Keratinocyte (primary cell): Measurements from ENCODE around the gene CFAP70. TPM values are rescaled to one million over a fixed set of nuclear protein-coding genes. Genes with fewer than 3 reads are reported as not detected.
A peak's percentile ranks its signal among the peaks of the same experiment; 100 is the strongest.

Source experiments
- DNase-seq: peaks from one replicate; pipeline ENCODE4 v3.0.0-alpha.2; 2011; ENCODE audit warnings: low read depth, missing footprints, low spot score
- FAIRE-seq: peaks from 2 replicates; lab custom pipeline; 2011; peaks lifted over from hg19 to GRCh38; lab: Jason Lieb, UNC
- H2AFZ ChIP-seq: 2 replicates; pipeline ENCODE4 v1.6.0; 2012; ENCODE audit warnings: low read length, control low read depth, inconsistent platforms; ENCODE audit not compliant: control insufficient read depth
- H3K27ac ChIP-seq: 2 replicates; pipeline ENCODE4 v1.5.1; 2011; ENCODE audit warnings: low read length; ENCODE audit not compliant: control insufficient read depth, insufficient read depth
- H3K27me3 ChIP-seq: 3 replicates; pipeline ENCODE4 v1.6.0; 2011; ENCODE audit warnings: low read length; ENCODE audit not compliant: control insufficient read depth, insufficient read depth; ENCODE audit errors: extremely low read depth
- H3K36me3 ChIP-seq, 2 experiments: 2 replicates in 1 of 2; 3 replicates in 1 of 2; pipeline ENCODE4 v1.5.1; 2011; ENCODE audit warnings: low read length in 2 of 2, mild to moderate bottlenecking in 1 of 2; ENCODE audit not compliant: control insufficient read depth in 2 of 2, insufficient read depth in 2 of 2; ENCODE audit errors: extremely low read depth in 1 of 2
- H3K4me1 ChIP-seq: 3 replicates; pipeline ENCODE4 v1.5.1; 2011; ENCODE audit warnings: low read length; ENCODE audit not compliant: control insufficient read depth, insufficient read depth; ENCODE audit errors: extremely low read depth
- H3K4me2 ChIP-seq: 3 replicates; pipeline ENCODE4 v1.6.0; 2011; ENCODE audit warnings: low read depth, low read length; ENCODE audit not compliant: control insufficient read depth, insufficient read depth; ENCODE audit errors: extremely low read depth
- H3K4me3 ChIP-seq, 3 experiments: fragments of 200-600 bp in 1 of 3; sonication (generic) in 1 of 3; 2 replicates in 2 of 3; 3 replicates in 1 of 3; pipeline ENCODE4 v1.5.1; 2011 to 2016; ENCODE audit warnings: low read length in 3 of 3, mild to moderate bottlenecking in 3 of 3, control low read depth in 2 of 3, inconsistent platforms in 1 of 3, low read depth in 1 of 3, mixed read lengths in 1 of 3, mixed run types in 1 of 3, moderate library complexity in 1 of 3; ENCODE audit not compliant: control insufficient read depth in 2 of 3, insufficient read depth in 2 of 3; ENCODE audit errors: extremely low read depth in 1 of 3
- H3K79me2 ChIP-seq: 2 replicates; pipeline ENCODE4 v1.6.0; 2012; ENCODE audit warnings: low read length; ENCODE audit not compliant: control insufficient read depth, insufficient read depth
- H3K9ac ChIP-seq: 3 replicates; pipeline ENCODE4 v1.6.0; 2011; ENCODE audit warnings: low read length; ENCODE audit not compliant: control insufficient read depth, insufficient read depth; ENCODE audit errors: extremely low read depth
- H3K9me1 ChIP-seq: 3 replicates; pipeline ENCODE4 v1.6.0; 2011; ENCODE audit warnings: low read length; ENCODE audit not compliant: control insufficient read depth, insufficient read depth; ENCODE audit errors: extremely low read depth
- H3K9me3 ChIP-seq: 2 replicates; pipeline ENCODE4 v1.5.1; 2012; ENCODE audit warnings: low read depth, low read length; ENCODE audit not compliant: control insufficient read depth
- H4K20me1 ChIP-seq: 3 replicates; pipeline ENCODE4 v1.6.0; 2011; ENCODE audit warnings: low read length; ENCODE audit not compliant: control insufficient read depth, insufficient read depth; ENCODE audit errors: extremely low read depth
- CTCF ChIP-seq, 3 experiments: IDR thresholded peaks in 1 of 3; conservative IDR thresholded peaks in 1 of 3; optimal IDR thresholded peaks in 1 of 3; 2 replicates in 2 of 3; 3 replicates in 1 of 3; pipeline versions ENCODE3 to v1.5.1; 2011; ENCODE audit warnings: low read length in 3 of 3, mild to moderate bottlenecking in 3 of 3, moderate library complexity in 2 of 3, control low read depth in 1 of 3, inconsistent platforms in 1 of 3; ENCODE audit not compliant: insufficient read depth in 2 of 3; ENCODE audit errors: extremely low read depth in 1 of 3
- EZH2 ChIP-seq: IDR thresholded peaks from one replicate; pipeline ENCODE4 v1.6.1; 2012; ENCODE audit warnings: inconsistent platforms, mild to moderate bottlenecking, low read length, moderate library complexity
- dilution Hi-C: fragments of 300-500 bp; cut with MboI; formaldehyde crosslinking; loops from one replicate; pipeline ENCODE4 v1.7.0; 2020; ENCODE audit warnings: low sequenced_read_pairs; ENCODE audit not compliant: extremely low pct_ligation_motif_present
- polyA plus RNA-seq, 5 experiments: library from polyadenylated mRNA; depleted of rRNA in 3 of 5; stranded (reverse) in 3 of 5; stranded (forward) in 1 of 5; unstranded in 1 of 5; fragments of >200 nt; gene quantifications; 1 replicate in 1 of 5; 2 replicates in 3 of 5; 3 replicates in 1 of 5; pipeline versions ENCODE4 v1.2.1 to v1.2.3, GENCODE V29; 2011 to 2012; ENCODE audit warnings: missing spikeins in 2 of 5, low read depth in 1 of 5, low replicate concordance in 1 of 5

CFAP70 gene
- polyA plus RNA-seq, 1 donor (not counting 4 experiments of a cell fraction or from before 2014, with no cell fraction given) = 2.1 TPM

DNA sequence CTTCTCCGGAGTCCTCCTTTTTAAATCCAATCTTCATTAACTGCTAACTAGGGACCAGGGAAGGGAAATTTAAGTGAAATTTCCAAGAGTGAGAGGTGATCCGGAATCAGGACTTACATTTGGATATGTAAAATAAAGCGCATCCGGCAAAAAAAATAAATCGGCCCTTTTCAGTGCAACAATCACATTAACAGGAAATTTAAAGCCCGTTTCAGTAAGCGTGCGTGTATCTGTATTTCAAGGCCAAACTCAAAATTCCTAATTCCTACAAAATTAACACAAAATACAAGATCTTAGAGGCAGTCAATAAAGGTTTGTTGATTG lies 112.4 kb downstream of the CFAP70 start:
- Histone ChIP-seq H3K9me3 (no peaks in the 10 kb centered on the region), H3K4me1 (peaks cover 34% of the 10 kb centered on the region), H3K4me3 (peak overlapping the region; percentile 70 to 96 (median 86)), H2AFZ (peak overlapping the region; percentile 81), H3K27ac (peak overlapping the region; percentile 74), H3K27me3 (no peaks in the 10 kb centered on the region), H3K9me1 (no peaks in the 10 kb centered on the region), H4K20me1 (no peaks in the 10 kb centered on the region), H3K79me2 (peaks cover 49% of the 10 kb centered on the region), H3K36me3 (peaks cover 18 to 45% of the 10 kb centered on the region in 2 experiments), H3K9ac (peak overlapping the region; percentile 91), H3K4me2 (peak overlapping the region; percentile 96)
- FAIRE-seq (no peak), DNase-seq (no peak)
- TF ChIP-seq EZH2 (no peak), CTCF (optimal IDR thresholded peaks at IDR 0.05 in 1 of 3, IDR thresholded peaks at IDR 0.05 in 1 of 3, conservative IDR thresholded peaks at IDR 0.05 in 1 of 3; ENCODE audit: extremely low read depth in 1 of 3, insufficient read depth in 2 of 3, low read length in 3 of 3) (no peak)
- dilution Hi-C loops = no loop called here

- Histone ChIP-seq H3K4me1 (peaks cover 28% of the 10 kb centered on the region), H3K4me2 (peak overlapping the region; percentile 96), H3K79me2 (peaks cover 37% of the 10 kb centered on the region), H3K9me1 (no peaks in the 10 kb centered on the region), H4K20me1 (no peaks in the 10 kb centered on the region), H2AFZ (no peak overlapping the region), H3K27ac (no peak overlapping the region), H3K27me3 (no peaks in the 10 kb centered on the region), H3K9ac (peak overlapping the region; percentile 19), H3K9me3 (no peaks in the 10 kb centered on the region), H3K36me3 (peaks cover 17 to 34% of the 10 kb centered on the region in 2 experiments), H3K4me3 (peak overlapping the region in 2 of 3 experiments; percentile 86 to 96)
- FAIRE-seq (no peak), DNase-seq (no peak)
- TF ChIP-seq CTCF (optimal IDR thresholded peaks at IDR 0.05 in 1 of 3, IDR thresholded peaks at IDR 0.05 in 1 of 3, conservative IDR thresholded peaks at IDR 0.05 in 1 of 3; ENCODE audit: extremely low read depth in 1 of 3, insufficient read depth in 2 of 3, low read length in 3 of 3) (no peak), EZH2 (no peak)
- dilution Hi-C loops = no loop called here
Observed at GRCh38 chr10:73244866-73245477, 113.7 kb downstream of the CFAP70 start.
